Measurements from ENCODE around the gene ZNF106. TPM values are rescaled to one million over a fixed set of nuclear protein-coding genes. Genes with fewer than 3 reads are reported as not detected.

Gene ZNF106
- total RNA-seq, 4 donors from 2014 or later = 340 to 487 (median 414) TPM

GRCh38 chr15:42419369-42419768 is 71.6 kb downstream of the ZNF106 start:
- Histone ChIP-seq H3K4me1 (peaks cover 31 to 38% of the 10 kb centered on the region in 2 donors), H3K4me3 (no peak overlapping the region), H3K27me3 (no peaks in the 10 kb centered on the region), H3K9me3 (no peaks in the 10 kb centered on the region), H3K27ac (peak overlapping the region; percentile 49 to 92 (median 84)), H3K36me3 (peaks cover 6 to 65% of the 10 kb centered on the region in 2 donors)
- ATAC-seq = no peak
- intact Hi-C loops (cut with DNase I; ENCODE audit: low total_unique reads) (no loop called here), in situ Hi-C loops (cut with MboI; ENCODE audit: low sequenced_read_pairs in 4 of 4) (no loop called here)
- no peak for TF ChIP-seq CTCF (IDR thresholded peaks at IDR 0.05 in 4 of 5, conservative IDR thresholded peaks at IDR 0.05 in 1 of 5)
- TF ChIP-seq POLR2A (IDR thresholded peaks at IDR 0.05) = no peak
- DNase-seq = no peak

GRCh38 chr15:42413920-42414319 is 77.0 kb downstream of the ZNF106 start:
- in situ Hi-C loops (cut with MboI; ENCODE audit: low sequenced_read_pairs in 4 of 4) = no loop called here
- no peak for DNase-seq

DNA sequence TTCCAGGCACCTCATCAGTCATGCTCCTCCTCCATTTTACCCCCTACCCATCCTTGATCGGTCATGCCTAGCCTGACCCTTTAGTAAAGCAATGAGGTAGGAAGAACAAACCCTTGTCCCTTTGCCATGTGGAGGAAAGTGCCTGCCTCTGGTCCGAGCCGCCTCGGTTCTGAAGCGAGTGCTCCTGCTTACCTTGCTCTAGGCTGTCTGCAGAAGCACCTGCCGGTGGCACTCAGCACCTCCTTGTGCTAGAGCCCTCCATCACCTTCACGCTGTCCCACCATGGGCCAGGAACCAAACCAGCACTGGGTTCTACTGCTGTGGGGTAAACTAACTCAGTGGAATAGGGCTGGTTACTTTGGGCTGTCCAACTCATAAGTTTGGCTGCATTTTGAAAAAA is 79.1 kb downstream of the ZNF106 start:
- Histone ChIP-seq H3K4me3 (no peak overlapping the region), H3K9me3 (no peaks in the 10 kb centered on the region), H3K4me1 (peaks cover 8 to 16% of the 10 kb centered on the region in 2 donors), H3K27me3 (no peaks in the 10 kb centered on the region), H3K36me3 (peaks cover 0 to 75% of the 10 kb centered on the region in 2 donors), H3K27ac (peak overlapping the region; percentile 24 to 77 (median 72))
- TF ChIP-seq CTCF (IDR thresholded peaks at IDR 0.05 in 4 of 5, conservative IDR thresholded peaks at IDR 0.05 in 1 of 5) (no peak), POLR2A (IDR thresholded peaks at IDR 0.05) (no peak)
- DNase-seq (no peak), ATAC-seq (no peak)
- intact Hi-C loops (cut with DNase I; ENCODE audit: low total_unique reads) (no loop called here), in situ Hi-C loops (cut with MboI; ENCODE audit: low sequenced_read_pairs in 4 of 4) (no loop called here)

More at GRCh38 chr15:42413920-42414319, 77.0 kb downstream of the ZNF106 start:
- intact Hi-C loops (cut with DNase I; ENCODE audit: low total_unique reads) = no loop called here
- peaks cover 8 to 16% of the 10 kb centered on the region in 2 donors for H3K4me1 ChIP-seq
- H3K27ac ChIP-seq = peak overlapping the region; percentile 56 to 77 (median 72)
- peak; percentile 56 to 59 for ATAC-seq
- no peak for TF ChIP-seq POLR2A (IDR thresholded peaks at IDR 0.05)
- TF ChIP-seq CTCF (IDR thresholded peaks at IDR 0.05 in 4 of 5, conservative IDR thresholded peaks at IDR 0.05 in 1 of 5) = no peak
- no peaks in the 10 kb centered on the region for H3K27me3 ChIP-seq
- H3K9me3 ChIP-seq = no peaks in the 10 kb centered on the region
- no peak overlapping the region for H3K4me3 ChIP-seq
- peaks cover 0 to 74% of the 10 kb centered on the region in 2 donors for H3K36me3 ChIP-seq

GRCh38 chr15:42409011-42409410 is 81.9 kb downstream of the ZNF106 start:
- Histone ChIP-seq H3K36me3 (peaks cover 0 to 70% of the 10 kb centered on the region in 2 donors), H3K9me3 (no peaks in the 10 kb centered on the region), H3K27me3 (no peaks in the 10 kb centered on the region), H3K4me3 (no peak overlapping the region), H3K27ac (peak overlapping the region in 3 of 4 donors; percentile 15 to 75 (median 43)), H3K4me1 (peaks cover 11 to 14% of the 10 kb centered on the region in 2 donors)
- intact Hi-C loops (cut with DNase I; ENCODE audit: low total_unique reads) (no loop called here), in situ Hi-C loops (cut with MboI; ENCODE audit: low sequenced_read_pairs in 4 of 4) (no loop called here)
- TF ChIP-seq POLR2A (IDR thresholded peaks at IDR 0.05) (no peak), CTCF (IDR thresholded peaks at IDR 0.05 in 4 of 5, conservative IDR thresholded peaks at IDR 0.05 in 1 of 5) (no peak)
- DNase-seq (no peak), ATAC-seq (no peak)

- Histone ChIP-seq H3K9me3 (no peaks in the 10 kb centered on the region), H3K36me3 (peaks cover 0 to 78% of the 10 kb centered on the region in 2 donors), H3K27me3 (no peaks in the 10 kb centered on the region), H3K27ac (peak overlapping the region; percentile 4 to 75 (median 36)), H3K4me3 (no peak overlapping the region), H3K4me1 (peaks cover 9 to 11% of the 10 kb centered on the region in 2 donors)
- no peak for ATAC-seq
- TF ChIP-seq POLR2A (IDR thresholded peaks at IDR 0.05) (no peak), CTCF (IDR thresholded peaks at IDR 0.05 in 4 of 5, conservative IDR thresholded peaks at IDR 0.05 in 1 of 5) (no peak)
- intact Hi-C loops (cut with DNase I; ENCODE audit: low total_unique reads) = no loop called here
- no peak for DNase-seq
- in situ Hi-C loops (cut with MboI; ENCODE audit: low sequenced_read_pairs in 4 of 4) = no loop called here
Observed at GRCh38 chr15:42408178-42408577, 82.8 kb downstream of the ZNF106 start.
